RPMI7951 (cell line): ENCODE results near the gene ANKDD1B. TPM values are rescaled to one million over a fixed set of nuclear protein-coding genes. Genes with fewer than 3 reads are reported as not detected.
"Not testable (repeated sequence)": the region's sequence is repeated elsewhere in the genome, so short reads cannot be mapped to it uniquely, and the experiment has no call there.

Experiments
- DNase-seq: peaks from one replicate; pipeline ENCODE4 v3.0.0-alpha.2; 2012; ENCODE audit warnings: low read depth
- total RNA-seq: library from RNA; depleted of rRNA; stranded (reverse); fragments of >200 nt; shearing (Covaris generic); gene quantifications from 2 replicates; pipeline ENCODE4 v1.2.3, GENCODE V29; 2014

ANKDD1B gene
- total RNA-seq, 1 experiment from 2014 or later, result not detected

DNA sequence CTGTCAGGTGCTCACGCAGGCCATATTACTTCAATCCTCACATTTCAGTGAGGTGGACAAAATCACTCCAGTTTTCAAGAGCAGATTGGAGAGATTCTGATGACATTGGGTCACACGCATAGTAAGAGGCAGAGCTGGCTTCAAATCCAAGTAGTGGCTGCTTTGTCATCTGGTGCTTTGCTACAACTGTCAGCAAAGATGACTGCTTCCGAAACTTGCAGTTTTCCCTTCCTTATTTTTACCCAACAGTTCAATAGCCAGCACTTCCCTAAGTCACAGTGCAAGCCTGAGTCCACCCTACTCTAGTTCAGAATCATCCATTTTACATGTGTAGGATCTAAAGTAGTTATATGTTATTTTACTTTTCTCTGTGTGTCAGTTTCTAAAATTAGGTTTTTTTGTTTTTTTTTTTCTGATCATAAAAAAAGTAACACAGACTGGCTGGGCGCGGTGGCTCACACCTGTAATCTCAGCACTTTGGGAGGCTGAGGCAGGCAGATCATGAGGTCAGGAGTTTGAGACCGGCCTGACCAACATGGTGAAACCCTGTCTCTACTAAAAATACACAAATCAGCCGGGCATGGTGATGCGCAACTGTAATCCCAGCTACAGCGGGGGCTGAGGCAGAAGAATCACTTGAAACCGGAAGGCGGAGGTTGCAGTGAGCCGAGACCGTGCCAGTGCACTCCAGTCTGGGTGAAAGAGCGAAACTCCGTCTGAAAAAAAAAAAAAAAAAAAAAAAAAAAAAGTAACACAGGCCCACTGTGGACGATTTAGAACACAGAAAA is 49.6 kb downstream of the ANKDD1B start:
- no peak for DNase-seq

- no peak for DNase-seq
These were observed 50.8 kb downstream of the ANKDD1B start for GRCh38 chr5:75662061-75662460.

- peak; percentile 63 for DNase-seq
These were observed 52.5 kb downstream of the ANKDD1B start for GRCh38 chr5:75663579-75664284.

- no peak for DNase-seq
These were observed 53.7 kb downstream of the ANKDD1B start for GRCh38 chr5:75664979-75665378.

DNA sequence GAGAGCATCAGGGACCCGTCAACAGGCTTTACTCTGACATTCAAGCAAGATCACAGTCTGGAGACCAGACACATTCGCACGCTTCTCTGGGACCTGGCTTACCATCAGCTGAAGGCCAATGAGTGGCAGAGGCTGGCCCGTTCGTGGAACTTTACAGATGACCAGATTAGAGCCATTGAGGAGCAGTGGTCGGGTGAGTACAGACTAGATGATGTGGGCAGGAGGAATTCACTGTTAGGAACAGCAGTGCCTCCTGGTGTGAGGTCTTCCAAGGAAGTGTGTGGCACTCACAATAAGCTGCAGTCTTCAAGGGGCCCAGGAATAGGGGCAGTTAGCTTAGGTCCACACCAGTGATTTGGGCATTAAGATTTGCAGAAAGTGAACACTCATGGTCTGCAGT is 55.5 kb downstream of the ANKDD1B start:
- DNase-seq, result no peak

GRCh38 chr5:75667586-75667985 is 56.3 kb downstream of the ANKDD1B start:
- DNase-seq, result no peak

DNA sequence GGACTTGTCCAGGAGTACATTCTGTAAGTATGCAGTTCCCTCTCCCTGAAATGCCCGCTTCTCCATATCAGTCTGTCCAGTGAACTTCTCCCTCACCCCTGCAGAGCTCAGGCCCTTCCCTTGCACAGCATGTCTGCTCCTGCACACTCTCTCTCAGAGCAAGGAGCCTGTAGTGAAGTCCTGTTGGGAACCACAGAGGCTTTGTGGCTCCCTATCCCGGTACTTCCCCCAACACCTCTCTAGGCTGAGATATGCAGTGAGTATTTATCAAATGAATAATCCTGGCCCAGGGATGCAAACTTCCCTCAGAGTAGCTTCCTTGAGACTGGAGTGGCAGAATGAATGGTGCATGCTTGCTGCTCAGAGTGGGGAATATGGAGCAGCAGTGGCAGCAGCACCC is 57.2 kb downstream of the ANKDD1B start:
- no peak for DNase-seq

DNA sequence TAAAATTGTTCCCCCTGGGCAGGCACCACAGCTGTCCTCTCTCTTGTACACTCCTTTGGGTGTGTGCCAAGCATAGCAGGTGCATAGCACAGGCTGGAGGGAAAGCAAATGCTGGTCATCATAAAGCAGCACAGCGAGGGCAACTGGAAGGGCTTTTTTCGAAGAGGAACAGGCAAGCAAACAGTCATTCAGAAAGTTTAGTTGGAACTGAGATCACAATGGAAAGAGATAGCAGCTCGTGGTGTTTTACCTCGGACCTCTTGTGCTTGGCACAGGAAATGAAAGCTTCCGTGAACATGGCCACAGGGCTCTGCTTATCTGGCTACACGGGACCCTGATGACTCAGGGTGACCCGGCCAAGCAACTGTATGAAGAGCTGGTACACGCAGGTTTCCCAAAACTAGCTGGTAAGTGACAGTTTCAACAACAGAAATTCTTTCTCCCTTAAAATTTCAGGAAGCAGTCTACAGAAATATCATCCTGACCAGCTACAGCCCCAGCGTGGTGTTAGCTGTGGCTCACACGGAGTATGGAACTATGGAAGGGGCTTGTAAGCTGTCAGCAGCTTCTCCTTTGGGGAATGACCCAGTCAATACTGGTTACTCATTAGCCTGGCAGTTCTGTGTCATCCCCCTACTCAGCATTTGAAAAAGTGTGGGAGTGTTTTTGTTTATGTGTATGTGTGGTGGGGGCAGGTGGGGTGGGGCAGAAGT is 57.9 kb downstream of the ANKDD1B start:
- peak; percentile 68 for DNase-seq

DNA sequence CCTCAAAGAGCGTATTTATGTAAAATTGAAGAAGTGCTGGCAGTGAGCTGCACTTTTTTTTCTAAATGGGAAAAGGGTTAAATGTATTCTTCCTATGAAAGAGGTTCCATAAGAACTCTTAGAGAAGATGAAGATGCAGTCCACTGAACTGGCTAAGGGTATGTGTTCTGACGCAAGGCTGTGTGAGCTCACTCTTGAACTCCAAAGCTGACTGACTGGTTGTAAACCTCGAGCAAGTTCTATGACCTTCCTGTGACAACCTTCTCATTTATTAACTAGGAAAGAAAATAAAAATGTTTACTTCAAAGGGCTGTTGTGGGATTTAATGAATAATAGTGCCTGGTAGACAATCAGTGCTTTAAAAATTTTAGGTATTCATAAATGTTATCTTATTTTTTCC is 59.3 kb downstream of the ANKDD1B start:
- no peak for DNase-seq

- no peak for DNase-seq
These were observed 60.3 kb downstream of the ANKDD1B start for GRCh38 chr5:75671506-75671905.

DNA sequence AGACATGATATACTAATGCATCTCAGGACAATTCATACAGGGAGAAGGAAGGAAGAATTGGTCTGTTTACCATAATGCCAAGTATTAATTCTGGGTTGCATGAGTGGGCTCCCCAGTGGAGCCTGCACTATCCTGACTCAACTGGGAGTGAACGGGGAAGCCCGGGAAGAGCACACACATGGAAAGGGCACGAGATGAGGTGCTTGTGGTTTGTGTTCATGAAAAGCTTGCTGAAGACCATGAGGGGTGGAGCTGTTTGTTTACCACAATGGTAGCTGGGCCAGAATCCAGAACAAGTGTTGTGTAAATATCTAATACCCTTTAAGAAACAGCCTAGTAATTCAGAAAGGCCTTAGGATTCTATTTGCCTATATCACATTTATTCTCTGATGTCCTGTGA is 61.4 kb downstream of the ANKDD1B start:
- DNase-seq, result no peak

- no peak for DNase-seq
These were observed 64.5 kb downstream of the ANKDD1B start for GRCh38 chr5:75675783-75676182.

- no peak for DNase-seq
These were observed 66.4 kb downstream of the ANKDD1B start for GRCh38 chr5:75677607-75678006.

DNA sequence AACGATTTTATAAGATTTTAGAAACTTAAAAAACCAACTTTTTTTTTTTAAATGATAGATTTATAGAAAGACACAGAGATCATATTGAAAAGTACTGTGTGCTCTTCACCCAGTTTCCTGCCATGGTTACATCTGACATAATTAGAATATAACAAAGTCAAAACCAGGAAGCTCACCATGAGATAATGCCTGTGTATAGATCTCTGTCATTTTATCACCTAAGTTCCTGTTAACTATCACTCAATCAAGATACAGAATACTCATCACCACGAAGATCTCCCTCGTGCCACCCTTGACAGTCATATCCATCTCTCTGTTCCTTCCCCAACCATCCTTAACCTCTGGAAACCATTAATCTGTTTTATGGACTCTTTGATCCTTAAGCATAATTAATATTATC is 66.9 kb downstream of the ANKDD1B start:
- no peak for DNase-seq

DNA sequence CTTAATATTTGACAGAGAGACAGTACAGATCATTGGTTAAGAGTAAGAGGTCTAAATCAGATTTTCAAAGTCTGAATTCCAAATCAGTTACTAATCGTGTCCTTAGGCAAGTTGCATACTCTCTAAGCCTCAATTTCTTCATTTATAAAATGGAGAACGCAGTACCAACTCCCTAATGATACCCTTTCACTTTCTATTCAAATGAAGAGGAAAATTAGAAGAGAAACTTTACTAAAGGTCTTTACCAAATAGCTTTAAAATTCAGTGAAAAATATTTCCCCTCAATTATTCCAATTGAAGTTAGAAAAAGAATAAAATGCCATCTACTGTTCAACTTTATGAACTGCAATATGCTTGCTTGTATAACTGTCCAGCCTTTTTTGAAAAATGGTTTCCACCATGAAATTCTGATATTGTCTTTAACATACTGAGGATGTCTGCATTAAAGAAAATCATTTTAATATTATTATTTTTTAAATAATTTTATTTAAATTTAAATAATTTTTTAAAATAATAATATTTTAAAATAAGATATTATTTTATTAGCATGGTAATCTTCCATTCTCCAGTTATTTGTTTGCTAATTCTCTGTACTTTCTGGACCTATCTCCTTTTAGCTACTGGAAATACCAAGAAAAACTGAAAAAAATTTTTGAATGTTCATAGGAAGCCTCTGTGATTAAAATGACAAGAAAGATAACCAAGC is 70.0 kb downstream of the ANKDD1B start:
- peak; percentile 44 for DNase-seq

DNA sequence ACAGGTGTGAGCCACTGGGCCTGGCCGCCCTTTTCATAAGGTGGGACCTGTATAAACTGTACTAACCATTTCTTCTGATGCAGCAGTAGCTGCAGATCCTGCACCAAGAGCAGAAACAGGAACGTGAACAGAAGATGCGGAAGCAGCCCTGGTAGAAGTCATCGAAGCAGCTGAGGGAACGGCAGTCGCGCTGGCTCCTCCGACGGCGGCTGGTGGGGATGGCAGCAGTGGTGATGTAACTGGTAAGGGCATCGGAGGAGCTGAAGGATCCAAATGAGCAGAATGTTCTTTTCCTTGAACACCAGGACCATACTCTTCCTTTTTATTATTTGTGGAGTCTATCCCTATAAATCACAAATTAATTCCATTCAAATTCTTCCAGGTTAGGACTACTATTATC is 73.9 kb downstream of the ANKDD1B start:
- no peak for DNase-seq

- DNase-seq, result no peak
These were observed 75.2 kb downstream of the ANKDD1B start for GRCh38 chr5:75686480-75686879.

GRCh38 chr5:75690669-75691068 is 79.4 kb downstream of the ANKDD1B start:
- DNase-seq, result no peak

DNA sequence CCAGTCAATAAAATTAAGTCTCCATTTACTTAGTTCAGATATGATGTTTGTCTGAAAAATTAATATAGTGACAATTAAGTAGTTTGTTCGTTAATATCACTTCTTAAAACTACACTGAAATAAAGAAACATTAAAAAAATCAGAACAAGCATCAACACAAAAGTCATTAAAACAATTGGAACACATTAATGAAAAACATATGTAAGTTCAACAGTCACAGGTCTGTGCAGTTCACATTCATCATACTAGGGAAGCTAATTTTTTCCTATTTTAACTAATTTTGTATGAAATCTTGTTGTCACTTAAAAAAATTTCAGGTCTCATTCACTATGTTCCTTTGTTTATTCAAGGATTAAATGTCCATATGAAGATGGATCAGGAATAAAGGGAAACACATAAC is 83.5 kb downstream of the ANKDD1B start:
- DNase-seq, result no peak

- DNase-seq, result not testable (repeated sequence)
These were observed 84.5 kb downstream of the ANKDD1B start for GRCh38 chr5:75695472-75696351.

GRCh38 chr5:75701856-75702255 is 90.6 kb downstream of the ANKDD1B start:
- no peak for DNase-seq
